ENCODE results near the gene SREBF2. TPM values are rescaled to one million over a fixed set of nuclear protein-coding genes. Genes with fewer than 3 reads are reported as not detected.

SREBF2 gene
- total and polyA plus RNA-seq, 9 of the 15 experiments (the other 6 are each of a cell fraction or from before 2014, with no cell fraction given) = 1.1 to 84.2 (median 26.9) TPM

- no peaks in the 10 kb centered on the region for H3K9me1 ChIP-seq (ENCODE audit: control insufficient read depth, insufficient read depth, low read length)
- H3K27ac ChIP-seq (ENCODE audit: extremely low read depth, low read depth, low read length) = no peak overlapping the region
- no peak for TF ChIP-seq MIER1 (IDR thresholded peaks at IDR 0.05; ENCODE audit: low read depth)
- no peak for TF ChIP-seq PHF21A (IDR thresholded peaks at IDR 0.05; ENCODE audit: borderline replicate concordance, low read depth)
- TF ChIP-seq SPI1 (IDR thresholded peaks at IDR 0.05; ENCODE audit: borderline replicate concordance, low read depth, low read length) = 0 out of 2 replicates have a peak, but pooled peaks have one; percentile 7
- no peak for TF ChIP-seq ATF7 (IDR thresholded peaks at IDR 0.05)
- TF ChIP-seq ZBTB11 (CRISPR knock-in tag; IDR thresholded peaks at IDR 0.05) = no peak
- TF ChIP-seq ZNF780A (CRISPR knock-in tag; IDR thresholded peaks at IDR 0.05) = no peak
- H2AFZ ChIP-seq (ENCODE audit: low read depth, low read length) = no peak overlapping the region
- H3K36me3 ChIP-seq (ENCODE audit: control insufficient read depth, insufficient read depth, low read length) = peaks cover 57% of the 10 kb centered on the region
- peaks cover 33% of the 10 kb centered on the region for H3K79me2 ChIP-seq (ENCODE audit: control insufficient read depth, insufficient read depth, low read length)
- intact Hi-C loops (cut with micrococcal nuclease) = loop anchor here (5.0 kb wide), 1 partner anchor 121 kb away; no protein-coding TSS in a partner anchor
- FAIRE-seq = no peak
- no TSS peak for BruUV-seq (replicated peaks)
- no peak overlapping the region for H3K4me2 ChIP-seq (ENCODE audit: insufficient read depth, low read length)
- H3K27me3 ChIP-seq (ENCODE audit: control insufficient read depth in 2 of 2, insufficient read depth in 2 of 2, low read length in 2 of 2) = no peaks in the 10 kb centered on the region
- ATAC-seq = no peak
- no peaks in the 10 kb centered on the region for H3K9me3 ChIP-seq (replicated peaks; ENCODE audit: control insufficient read depth, insufficient read depth, low read depth, low read length)
- peaks cover 8 to 31% of the 10 kb centered on the region in 2 experiments; a peak in 4 of 5 replicates for H3K4me1 ChIP-seq (replicated peaks in 1 of 2; ENCODE audit: control insufficient read depth in 2 of 2, insufficient read depth in 2 of 2, low read length in 2 of 2)
- no peak overlapping the region for H3K4me3 ChIP-seq
- 85% methylated on average over 5 of the region's 9 CpGs for WGBS (ENCODE audit: insufficient coverage, low coverage, missing lambda C conversion rate)
- peaks cover 15% of the 10 kb centered on the region; the same call in 1 of the 2 replicates for H4K20me1 ChIP-seq (replicated peaks; ENCODE audit: control insufficient read depth, insufficient read depth, low read length)
- DNase-seq (ENCODE audit: extremely low read depth in 1 of 4, low spot score in 3 of 4) = no peak
- ChIA-PET POLR2A (interaction anchor here (0.6 kb wide), 1 partner anchor 188 kb away, joined by 3 read pairs; no protein-coding TSS in a partner anchor), CTCF (ENCODE audit: low intra/inter-chr PET ratio) (no interaction called here)
- in situ Hi-C loops (cut with MboI) = loop anchor here (5.0 kb wide), 1 partner anchor 246 kb away; the partner anchor contains the start of gene MEI1
- H3K9ac ChIP-seq (ENCODE audit: insufficient read depth in 1 of 2, low read depth in 2 of 2, low read length in 2 of 2) = no peak overlapping the region
These were observed 110.8 kb downstream of the SREBF2 start for GRCh38 chr22:41943661-41944209.
